Naive thymus-derived CD4-positive, alpha-beta T cell (primary cell): Measurements from ENCODE around the gene ECE2. TPM values are rescaled to one million over a fixed set of nuclear protein-coding genes. Genes with fewer than 3 reads are reported as not detected.

Experiments used
- ATAC-seq: fragments of 150-1000 bp; cut with Tn5 transposase; 2 replicates; pipeline ENCODE4 v1.10.0; 2021; ENCODE audit warnings: mild to moderate bottlenecking, moderate library complexity
- CTCF ChIA-PET: fragments of 350-600 bp; sonication (Branson Sonifier 250); formaldehyde crosslinking; loops from one replicate; lab custom pipeline; 2021; ENCODE audit warnings: antibody characterized with exemption; lab: Charles Lee
- POLR2A ChIA-PET: fragments of 350-600 bp; sonication (Branson Sonifier 250); formaldehyde crosslinking; loops from one replicate; lab custom pipeline; 2021; ENCODE audit warnings: antibody characterized with exemption, inconsistent platforms; lab: Charles Lee
- DNase-seq, 9 donors: peaks; one replicate each; pipeline versions ENCODE4 v3.0.0 to v3.0.0-alpha.2; 2020 to 2022; ENCODE audit warnings: mixed read lengths in 1 of 9
- H3K27ac ChIP-seq: one replicate; pipeline ENCODE4 v1.7.0; 2013; ENCODE audit warnings: mild to moderate bottlenecking, low read depth, low read length, moderate library complexity
- H3K27me3 ChIP-seq, 2 donors: one replicate each; pipeline ENCODE4 v1.7.0; 2013; ENCODE audit warnings: low read length in 2 of 2, mild to moderate bottlenecking in 2 of 2, moderate library complexity in 2 of 2; ENCODE audit not compliant: control insufficient read depth in 2 of 2, insufficient read depth in 2 of 2
- H3K36me3 ChIP-seq, 3 experiments: 1 replicate in 2 of 3; 2 replicates in 1 of 3; pipeline ENCODE4 v1.7.0; 2013; ENCODE audit warnings: low read length in 3 of 3, mild to moderate bottlenecking in 3 of 3, moderate library complexity in 1 of 3; ENCODE audit not compliant: insufficient read depth in 3 of 3, control insufficient read depth in 2 of 3
- H3K4me1 ChIP-seq, 2 donors: one replicate each; pipeline ENCODE4 v1.7.0; 2013; ENCODE audit warnings: low read length in 2 of 2, mild to moderate bottlenecking in 2 of 2, moderate library complexity in 1 of 2; ENCODE audit not compliant: control insufficient read depth in 2 of 2, insufficient read depth in 2 of 2
- H3K4me3 ChIP-seq: 2 replicates; pipeline ENCODE4 v1.7.0; 2013; ENCODE audit warnings: mild to moderate bottlenecking, low read length
- H3K9me3 ChIP-seq, 3 experiments: 1 replicate in 2 of 3; 2 replicates in 1 of 3; pipeline ENCODE4 v1.7.0; 2013; ENCODE audit warnings: low read length in 3 of 3; ENCODE audit not compliant: control insufficient read depth in 2 of 3
- H3K27ac Mint-ChIP-seq, 9 donors: one replicate each; pipeline ENCODE4 v1.8.0; 2020 to 2022; ENCODE audit warnings: mixed read lengths in 9 of 9, mild to moderate bottlenecking in 8 of 9, moderate library complexity in 5 of 9, inconsistent platforms in 2 of 9
- H3K27me3 Mint-ChIP-seq, 5 donors: one replicate each; pipeline ENCODE4 v1.8.0; 2021 to 2022; ENCODE audit warnings: mixed read lengths in 5 of 5, mild to moderate bottlenecking in 1 of 5
- H3K36me3 Mint-ChIP-seq, 5 donors: one replicate each; pipeline ENCODE4 v1.8.0; 2020 to 2022; ENCODE audit warnings: mixed read lengths in 5 of 5, mild to moderate bottlenecking in 3 of 5, inconsistent platforms in 1 of 5
- H3K4me1 Mint-ChIP-seq, 7 donors: one replicate each; pipeline ENCODE4 v1.8.0; 2020 to 2022; ENCODE audit warnings: mixed read lengths in 7 of 7, mild to moderate bottlenecking in 3 of 7, inconsistent platforms in 1 of 7
- H3K4me3 Mint-ChIP-seq, 10 donors: one replicate each; pipeline ENCODE4 v1.8.0; 2020 to 2022; ENCODE audit warnings: mild to moderate bottlenecking in 10 of 10, mixed read lengths in 10 of 10, moderate library complexity in 6 of 10, inconsistent platforms in 2 of 10
- H3K9me3 Mint-ChIP-seq, 11 donors: one replicate each; pipeline ENCODE4 v1.8.0; 2020 to 2022; ENCODE audit warnings: mixed read lengths in 11 of 11, mild to moderate bottlenecking in 4 of 11, inconsistent platforms in 1 of 11, moderate library complexity in 1 of 11
- intact Hi-C, 2 donors: fragments of 100-400 bp; cut with micrococcal nuclease; formaldehyde crosslinking; loops; one replicate each; pipeline ENCODE4 v1.15.1; 2023
- polyA plus RNA-seq, 2 donors: library from polyadenylated mRNA; unstranded; fragments of 300-500 nt; fragmentation: Illumina TruSeq; gene quantifications; one replicate each; pipeline ENCODE4 v1.2.3, GENCODE V29; 2021
- total RNA-seq, 6 experiments: library from RNA in 5 of 6; stranded (reverse) in 5 of 6; gene quantifications; 1 replicate in 5 of 6; 2 replicates in 1 of 6; pipeline ENCODE4 v1.2.3 and lab custom pipeline; 2021 to 2026

Gene ECE2
- total and polyA plus RNA-seq, 7 experiments from 2014 or later, result not detected

- peaks cover 16 to 52% (median 19%) of the 10 kb centered on the region in 7 donors for H3K4me1 Mint-ChIP-seq
- Histone ChIP-seq H3K36me3 (peaks cover 14 to 60% (median 25%) of the 10 kb centered on the region in 3 experiments), H3K27me3 (no peaks in the 10 kb centered on the region), H3K27ac (peak overlapping the region; percentile 96), H3K4me3 (no peak overlapping the region), H3K4me1 (peaks cover 8 to 10% of the 10 kb centered on the region in 2 donors), H3K9me3 (no peaks in the 10 kb centered on the region)
- H3K4me3 Mint-ChIP-seq, result peak overlapping the region in 3 of 10 donors; percentile 1 to 76 (median 72)
- intact Hi-C loops, result no loop called here
- peaks cover 0 to 3% (median 0%) of the 10 kb centered on the region in 11 donors for H3K9me3 Mint-ChIP-seq
- POLR2A ChIA-PET, result interaction anchor here (0.6 kb wide), 1 partner anchor 34 kb away, joined by 3 read pairs; no protein-coding TSS in a partner anchor
- H3K27me3 Mint-ChIP-seq, result no peaks in the 10 kb centered on the region
- DNase-seq, result no peak
- peaks cover 8 to 31% (median 14%) of the 10 kb centered on the region in 5 donors for H3K36me3 Mint-ChIP-seq
- CTCF ChIA-PET, result no interaction called here
- H3K27ac Mint-ChIP-seq, result peak overlapping the region; percentile 73 to 99 (median 89)
- ATAC-seq, result no peak
Observed at GRCh38 chr3:184333700-184334099, 57.9 kb downstream of the ECE2 start.

- intact Hi-C loops, result loop anchor here (1.0 kb wide), 4 partner anchors 20 to 85 kb away; partner anchors contain the start of genes EIF4G1 (in 2 of the 2), PSMD2 (in 2 of the 2) and EEF1AKMT4 (in 1 of the 2)
- DNase-seq (peak in 2 of 9 donors; percentile 37 to 43), ATAC-seq (peak; percentile 26)
- no peaks in the 10 kb centered on the region for H3K9me3 ChIP-seq
- H3K4me3 ChIP-seq, result no peak overlapping the region
- H3K9me3 Mint-ChIP-seq, result peaks cover 0 to 3% (median 0%) of the 10 kb centered on the region in 11 donors
- peaks cover 16 to 52% (median 19%) of the 10 kb centered on the region in 7 donors for H3K4me1 Mint-ChIP-seq
- peak overlapping the region in 7 of 10 donors; percentile 13 to 76 (median 42) for H3K4me3 Mint-ChIP-seq
- peak overlapping the region; percentile 96 for H3K27ac ChIP-seq
- H3K27ac Mint-ChIP-seq, result peak overlapping the region; percentile 73 to 99 (median 91)
- H3K36me3 ChIP-seq, result peaks cover 9 to 51% (median 16%) of the 10 kb centered on the region in 3 experiments
- H3K36me3 Mint-ChIP-seq, result peaks cover 3 to 23% (median 7%) of the 10 kb centered on the region in 5 donors
- no peaks in the 10 kb centered on the region for H3K27me3 Mint-ChIP-seq
- POLR2A ChIA-PET, result no interaction called here
- peaks cover 8 to 10% of the 10 kb centered on the region in 2 donors for H3K4me1 ChIP-seq
- CTCF ChIA-PET, result no interaction called here
- no peaks in the 10 kb centered on the region for H3K27me3 ChIP-seq
Observed at GRCh38 chr3:184334470-184335158, 58.8 kb downstream of the ECE2 start.

GRCh38 chr3:184335291-184335660, 59.5 kb downstream of the ECE2 start:
- H3K36me3 Mint-ChIP-seq, result peaks cover 0 to 21% (median 5%) of the 10 kb centered on the region in 5 donors
- H3K4me1 Mint-ChIP-seq, result peaks cover 16 to 52% (median 19%) of the 10 kb centered on the region in 7 donors
- H3K4me3 ChIP-seq, result peak overlapping the region; percentile 66
- ATAC-seq (peak; percentile 3), DNase-seq (no peak)
- H3K9me3 ChIP-seq, result no peaks in the 10 kb centered on the region
- ChIA-PET POLR2A (interaction anchor here (1.0 kb wide), 1 partner anchor 25 kb away, joined by 3 read pairs; no protein-coding TSS in a partner anchor), CTCF (no interaction called here)
- H3K27me3 Mint-ChIP-seq, result no peaks in the 10 kb centered on the region
- peak overlapping the region; percentile 79 to 96 (median 92) for H3K4me3 Mint-ChIP-seq
- peaks cover 9 to 45% (median 13%) of the 10 kb centered on the region in 3 experiments for H3K36me3 ChIP-seq
- intact Hi-C loops, result loop anchor here (1.0 kb wide), 4 partner anchors 21 to 86 kb away; partner anchors contain the start of genes EIF4G1 (in 2 of the 2), PSMD2 (in 2 of the 2) and EEF1AKMT4 (in 1 of the 2)
- H3K27ac ChIP-seq, result peak overlapping the region; percentile 96
- H3K27ac Mint-ChIP-seq, result peak overlapping the region; percentile 62 to 99 (median 96)
- peaks cover 8 to 10% of the 10 kb centered on the region in 2 donors for H3K4me1 ChIP-seq
- peaks cover 0 to 3% (median 0%) of the 10 kb centered on the region in 11 donors for H3K9me3 Mint-ChIP-seq
- H3K27me3 ChIP-seq, result no peaks in the 10 kb centered on the region

GRCh38 chr3:184335661-184336546, 60.1 kb downstream of the ECE2 start:
- DNase-seq (peak; percentile 78 to 96 (median 87)), ATAC-seq (peak; percentile 86)
- ChIA-PET POLR2A (interaction anchor here (1.0 kb wide), 1 partner anchor 25 kb away, joined by 3 read pairs; no protein-coding TSS in a partner anchor), CTCF (no interaction called here)
- Histone ChIP-seq H3K27ac (peak overlapping the region; percentile 96), H3K4me3 (peak overlapping the region; percentile 66), H3K9me3 (no peaks in the 10 kb centered on the region), H3K36me3 (peaks cover 9 to 40% (median 13%) of the 10 kb centered on the region in 3 experiments), H3K27me3 (no peaks in the 10 kb centered on the region), H3K4me1 (peaks cover 8 to 10% of the 10 kb centered on the region in 2 donors)
- Mint-ChIP-seq H3K27me3 (no peaks in the 10 kb centered on the region), H3K4me3 (peak overlapping the region; percentile 88 to 96 (median 92)), H3K9me3 (peaks cover 0 to 3% (median 0%) of the 10 kb centered on the region in 11 donors), H3K4me1 (peaks cover 18 to 54% (median 22%) of the 10 kb centered on the region in 7 donors), H3K27ac (peak overlapping the region; percentile 76 to 99 (median 96)), H3K36me3 (peaks cover 0 to 19% (median 5%) of the 10 kb centered on the region in 5 donors)
- intact Hi-C loops, result loop anchor here (1.0 kb wide), 4 partner anchors 22 to 87 kb away; partner anchors contain the start of genes EIF4G1 (in 2 of the 2), PSMD2 (in 2 of the 2) and EEF1AKMT4 (in 1 of the 2)

GRCh38 chr3:184336547-184337398, 61.0 kb downstream of the ECE2 start:
- ATAC-seq (peak; percentile 6), DNase-seq (peak in 3 of 9 donors; percentile 9 to 32 (median 30))
- H3K27ac Mint-ChIP-seq, result peak overlapping the region; percentile 71 to 97 (median 91)
- Histone ChIP-seq H3K4me3 (peak overlapping the region; percentile 66), H3K36me3 (peaks cover 8 to 32% (median 13%) of the 10 kb centered on the region in 3 experiments), H3K9me3 (no peaks in the 10 kb centered on the region), H3K4me1 (peaks cover 8 to 10% of the 10 kb centered on the region in 2 donors), H3K27me3 (no peaks in the 10 kb centered on the region), H3K27ac (peak overlapping the region; percentile 96)
- no peaks in the 10 kb centered on the region for H3K27me3 Mint-ChIP-seq
- H3K4me3 Mint-ChIP-seq, result peak overlapping the region; percentile 88 to 96 (median 92)
- intact Hi-C loops, result no loop called here
- peaks cover 0 to 14% (median 5%) of the 10 kb centered on the region in 5 donors for H3K36me3 Mint-ChIP-seq
- H3K9me3 Mint-ChIP-seq, result peaks cover 0 to 3% (median 0%) of the 10 kb centered on the region in 11 donors
- POLR2A ChIA-PET, result interaction anchor here (0.7 kb wide), 1 partner anchor 21 kb away, joined by 3 read pairs; no protein-coding TSS in a partner anchor
- peaks cover 18 to 61% (median 25%) of the 10 kb centered on the region in 7 donors for H3K4me1 Mint-ChIP-seq
- CTCF ChIA-PET, result interaction anchor here (0.5 to 0.6 kb wide), 3 partner anchors 99 to 440 kb away, joined by 3 to 4 read pairs (median 3); no protein-coding TSS in a partner anchor
